Loucy (cell line): Measurements from ENCODE around the gene CTPS2.

Experiments used
- CTCF ChIP-seq: fragments of 200-600 bp; sonication (generic); conservative IDR thresholded peaks from 2 replicates; pipeline ENCODE4 v1.5.1; 2014; ENCODE audit warnings: mild to moderate bottlenecking, antibody characterized with exemption, low read length
- EZH2phosphoT487 ChIP-seq: fragments of 200-600 bp; IDR thresholded peaks from 2 replicates; pipeline ENCODE4 v1.6.1; 2018; ENCODE audit warnings: antibody characterized with exemption, mild to moderate bottlenecking, moderate library complexity, borderline replicate concordance

- TF ChIP-seq CTCF (no peak), EZH2phosphoT487 (no peak)
These were observed 93.4 kb downstream of the CTPS2 start for GRCh38 chrX:16619024-16619423.
